Stromal cell of bone marrow (primary cell): Measurements from ENCODE around the gene AKR1C8.
"Not testable (repeated sequence)": the region's sequence is repeated elsewhere in the genome, so short reads cannot be mapped to it uniquely, and the experiment has no call there.

Experiments used
- DNase-seq: peaks from one replicate; pipeline ENCODE4 v3.0.0-alpha.2; 2012; ENCODE audit warnings: low read depth

The AKR1C8 gene

GRCh38 chr10:5168897-5169420 lies 16.0 kb downstream of the AKR1C8 start:
- no peak for DNase-seq

GRCh38 chr10:5165738-5166137 lies 19.2 kb downstream of the AKR1C8 start:
- DNase-seq, result no peak

GRCh38 chr10:5163487-5163886 lies 21.5 kb downstream of the AKR1C8 start:
- no peak for DNase-seq

DNA sequence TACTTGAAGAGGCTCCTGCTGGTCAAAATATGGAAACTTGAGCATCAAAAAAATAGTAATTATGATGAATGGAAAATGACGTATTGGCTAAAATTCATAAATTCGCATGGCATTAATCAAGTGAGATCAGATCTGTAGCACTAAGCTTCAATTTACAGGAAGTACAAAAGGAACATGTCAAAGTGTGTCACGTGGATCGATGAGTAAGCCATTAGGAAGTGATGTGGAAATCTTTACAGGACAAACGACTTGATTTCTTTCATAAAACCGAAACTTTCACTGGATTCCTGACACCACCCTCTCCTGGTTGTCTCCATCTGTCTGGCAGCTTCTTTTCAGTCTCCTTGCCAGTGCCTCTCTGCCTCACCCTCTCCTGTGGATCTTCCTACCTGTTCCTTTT lies 25.8 kb downstream of the AKR1C8 start:
- no peak for DNase-seq

DNA sequence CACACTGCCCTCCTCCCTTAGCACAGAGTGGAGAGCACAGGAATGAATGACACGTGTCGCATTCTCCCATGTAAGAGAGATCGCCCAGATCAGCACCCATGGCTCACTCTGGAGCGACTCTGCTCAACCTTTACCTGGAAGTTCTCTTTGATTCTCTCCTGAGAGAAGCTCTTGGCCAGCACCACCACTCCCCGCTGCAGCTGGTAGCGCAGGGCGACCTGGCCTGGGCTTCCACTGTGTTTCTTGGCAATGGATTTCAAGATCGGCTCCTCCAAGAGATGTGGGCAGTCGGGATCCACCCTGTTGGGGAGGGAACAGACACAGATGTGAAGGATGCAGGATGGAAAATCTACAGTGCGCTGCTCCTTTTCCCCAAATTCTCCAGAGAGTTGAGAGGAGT lies 27.4 kb downstream of the AKR1C8 start:
- no peak for DNase-seq

- DNase-seq, result no peak
These were observed 29.0 kb downstream of the AKR1C8 start for GRCh38 chr10:5155951-5156350.

DNA sequence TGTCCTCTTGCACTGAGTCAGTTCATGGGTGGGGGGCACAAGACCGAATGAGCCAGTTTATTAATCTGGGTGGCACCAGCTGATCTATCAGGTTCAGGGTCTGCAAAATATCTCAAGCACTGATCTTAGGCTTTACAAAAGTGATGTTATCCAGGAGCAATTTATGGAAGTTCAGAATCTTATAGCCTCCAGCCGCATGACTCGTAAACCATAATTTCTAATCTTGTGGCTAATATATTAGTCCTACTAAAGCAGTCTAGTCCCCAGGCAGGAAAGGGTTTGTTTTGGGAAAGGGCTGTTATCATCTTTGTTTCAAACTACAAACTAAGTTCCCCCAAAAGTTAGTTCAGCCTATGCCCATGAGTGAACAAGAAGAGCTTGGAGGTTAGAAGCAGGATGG lies 33.9 kb downstream of the AKR1C8 start:
- DNase-seq, result no peak

GRCh38 chr10:5148678-5149032 lies 36.3 kb downstream of the AKR1C8 start:
- no peak for DNase-seq

- no peak for DNase-seq
These were observed 36.8 kb downstream of the AKR1C8 start for GRCh38 chr10:5147981-5148677.

- no peak for DNase-seq
These were observed 37.5 kb downstream of the AKR1C8 start for GRCh38 chr10:5147255-5147980.

GRCh38 chr10:5146920-5147254 lies 38.1 kb downstream of the AKR1C8 start:
- DNase-seq, result no peak

DNA sequence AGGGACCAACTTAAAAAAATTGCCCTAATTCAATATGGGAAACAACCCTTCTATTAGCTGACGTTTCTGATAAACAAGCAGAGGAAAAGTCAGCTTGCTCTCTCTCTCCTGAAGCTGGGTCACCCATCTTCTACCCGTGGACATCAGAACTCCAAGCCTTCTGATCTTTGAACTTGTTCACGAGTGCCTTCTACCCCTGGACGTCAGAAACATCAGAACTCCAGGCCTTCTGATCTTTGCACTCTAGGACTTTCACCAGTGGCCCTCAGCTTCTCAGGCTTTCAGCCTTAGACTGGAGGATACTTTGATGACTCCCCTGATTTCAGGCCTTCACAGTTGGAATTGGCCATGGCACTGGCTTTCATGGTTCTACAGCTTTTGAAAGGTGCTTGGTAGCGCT lies 41.8 kb downstream of the AKR1C8 start:
- no peak for DNase-seq

GRCh38 chr10:5142199-5142598 lies 42.8 kb downstream of the AKR1C8 start:
- no peak for DNase-seq

- not testable (repeated sequence) for DNase-seq
These were observed 47.3 kb downstream of the AKR1C8 start for GRCh38 chr10:5137699-5138098.

DNA sequence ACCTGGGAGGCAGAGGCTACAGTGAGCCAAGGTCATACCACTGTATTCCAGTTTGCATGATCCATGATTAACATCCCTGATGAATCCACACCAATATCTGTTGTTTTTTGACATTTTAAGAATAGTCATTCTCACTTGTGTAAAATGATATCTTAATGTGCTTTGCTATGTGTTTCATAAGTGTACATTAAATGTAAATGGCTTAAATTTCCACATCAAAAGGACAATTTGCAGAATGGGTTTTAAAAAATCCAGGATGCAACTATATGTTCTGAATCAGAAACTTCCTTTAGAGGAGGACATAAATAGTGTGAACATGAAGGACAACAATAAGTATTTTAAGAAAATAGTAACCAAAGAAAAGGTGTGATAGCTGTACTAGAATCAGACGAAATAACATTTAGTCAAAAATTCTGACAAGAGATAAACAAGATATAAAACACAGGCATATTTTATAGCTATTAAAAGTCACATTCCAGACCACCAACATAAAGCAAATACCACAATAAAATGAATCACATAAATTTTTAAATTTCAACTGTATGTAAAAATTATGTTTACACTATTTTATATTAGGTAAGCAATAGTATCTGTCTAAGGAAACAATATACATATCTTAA lies 48.4 kb downstream of the AKR1C8 start:
- DNase-seq, result no peak

GRCh38 chr10:5135581-5135980 lies 49.4 kb downstream of the AKR1C8 start:
- no peak for DNase-seq

- DNase-seq, result no peak
These were observed 59.5 kb downstream of the AKR1C8 start for GRCh38 chr10:5125315-5126044.

- no peak for DNase-seq
These were observed 61.1 kb downstream of the AKR1C8 start for GRCh38 chr10:5123886-5124285.

DNA sequence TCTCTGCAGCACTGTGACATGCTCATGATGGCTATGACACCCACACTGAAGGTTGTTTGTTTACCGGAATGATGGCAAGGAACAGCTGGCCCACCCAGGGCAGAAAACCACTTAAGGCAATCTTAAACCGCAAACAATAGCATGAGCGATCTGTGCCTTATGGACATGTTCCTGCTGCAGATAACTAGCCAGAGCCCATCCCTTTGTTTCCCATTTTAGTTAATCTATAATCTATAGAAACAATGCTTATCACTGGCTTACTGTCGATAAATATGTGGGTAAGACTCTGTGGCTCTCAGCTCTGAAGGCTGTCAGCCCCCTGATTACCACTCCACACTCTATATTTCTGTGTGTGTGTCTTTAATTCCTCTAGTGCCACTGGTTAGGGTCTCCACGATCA lies 65.0 kb downstream of the AKR1C8 start:
- not testable (repeated sequence) for DNase-seq

- DNase-seq, result no peak
These were observed 67.9 kb downstream of the AKR1C8 start for GRCh38 chr10:5117026-5117425.

DNA sequence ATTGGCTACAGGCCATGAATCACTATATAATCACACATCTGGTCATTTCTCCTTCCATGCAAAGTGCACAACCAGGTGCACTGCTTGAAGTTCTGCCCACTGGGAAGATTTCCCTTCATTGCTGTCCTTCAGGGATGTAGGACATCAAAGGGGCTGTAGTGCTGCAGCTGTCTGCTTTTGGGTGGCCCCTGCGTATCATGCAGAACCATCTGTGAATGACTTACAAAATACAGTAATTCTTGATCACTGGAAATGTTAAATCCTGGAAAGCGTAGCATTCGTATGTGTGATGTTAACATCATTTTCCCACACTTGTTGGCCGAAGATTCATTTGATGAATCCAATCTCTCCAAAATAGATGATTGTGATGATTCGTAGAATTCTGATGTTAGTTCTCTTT lies 68.3 kb downstream of the AKR1C8 start:
- no peak for DNase-seq

GRCh38 chr10:5109861-5110260 lies 75.1 kb downstream of the AKR1C8 start:
- not testable (repeated sequence) for DNase-seq
